Sigmoid colon (tissue), 4 donors: ENCODE results near the gene GPC5.

Experiments used
- CTCF ChIP-seq, 4 experiments: fragments of 450-650 bp in 3 of 4; fragments of 200-600 bp in 1 of 4; IDR thresholded peaks; one replicate each; pipeline ENCODE4 v1.5.1; 2016 to 2019; ENCODE audit warnings: antibody characterized with exemption in 4 of 4, mild to moderate bottlenecking in 3 of 4, moderate library complexity in 2 of 4
- POLR2A ChIP-seq, 2 donors: fragments of 450-650 bp; IDR thresholded peaks; one replicate each; pipeline ENCODE4 v1.6.1; 2016; ENCODE audit warnings: antibody characterized with exemption in 2 of 2, mild to moderate bottlenecking in 2 of 2, moderate library complexity in 2 of 2
- POLR2AphosphoS5 ChIP-seq, 4 donors: sonication (generic); formaldehyde crosslinking; IDR thresholded peaks; one replicate each; pipeline ENCODE4 v1.6.1; 2017; ENCODE audit warnings: antibody characterized with exemption in 4 of 4

GRCh38 chr13:91930687-91931086 is 532.3 kb downstream of the GPC5 start:
- TF ChIP-seq POLR2AphosphoS5 (IDR thresholded peaks at IDR 0.05), result no peak
- no peak for TF ChIP-seq POLR2A (IDR thresholded peaks at IDR 0.05)
- TF ChIP-seq CTCF (IDR thresholded peaks at IDR 0.05), result no peak
